ENCODE data around the gene GADD45B. TPM values are rescaled to one million over a fixed set of nuclear protein-coding genes. Genes with fewer than 3 reads are reported as not detected.

GADD45B gene, protein sequence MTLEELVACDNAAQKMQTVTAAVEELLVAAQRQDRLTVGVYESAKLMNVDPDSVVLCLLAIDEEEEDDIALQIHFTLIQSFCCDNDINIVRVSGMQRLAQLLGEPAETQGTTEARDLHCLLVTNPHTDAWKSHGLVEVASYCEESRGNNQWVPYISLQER
- 61.9 to 89.9 TPM (median 83.4 TPM) in 5 replicates for total RNA-seq (2022; extraction: Qiagen RNA extraction; ENCODE audit: low read depth)

DNA sequence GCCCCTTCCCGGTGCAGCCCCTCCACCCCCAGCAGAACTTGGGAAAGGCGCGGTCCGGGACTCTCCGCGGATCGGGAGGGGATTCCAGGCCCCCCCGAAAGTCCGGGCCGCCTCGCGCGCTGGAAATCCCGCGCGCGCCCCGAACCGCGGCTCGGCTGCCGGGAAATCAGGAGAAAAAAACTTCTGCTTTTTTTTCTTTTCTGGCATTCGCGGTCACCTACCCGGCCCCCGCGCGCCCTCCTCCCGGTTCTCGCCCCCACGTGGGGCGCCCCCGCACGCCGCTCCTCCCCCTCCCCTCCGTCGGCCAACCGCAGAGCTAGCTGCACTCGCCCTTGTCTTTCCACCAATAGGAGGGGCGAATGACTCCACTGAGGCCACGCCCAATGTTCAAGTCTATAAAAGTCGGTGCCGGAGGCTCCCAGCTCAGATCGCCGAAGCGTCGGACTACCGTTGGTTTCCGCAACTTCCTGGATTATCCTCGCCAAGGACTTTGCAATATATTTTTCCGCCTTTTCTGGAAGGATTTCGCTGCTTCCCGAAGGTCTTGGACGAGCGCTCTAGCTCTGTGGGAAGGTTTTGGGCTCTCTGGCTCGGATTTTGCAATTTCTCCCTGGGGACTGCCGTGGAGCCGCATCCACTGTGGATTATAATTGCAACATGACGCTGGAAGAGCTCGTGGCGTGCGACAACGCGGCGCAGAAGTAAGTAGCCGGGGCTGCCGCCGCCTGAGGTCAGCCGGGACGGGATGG, at the start of gene GADD45B:
TSS of gene GADD45B (plus strand) at position 426 of the 749 bp plus-strand sequence. CDS start at position 658, 232 bp downstream.

DNA sequence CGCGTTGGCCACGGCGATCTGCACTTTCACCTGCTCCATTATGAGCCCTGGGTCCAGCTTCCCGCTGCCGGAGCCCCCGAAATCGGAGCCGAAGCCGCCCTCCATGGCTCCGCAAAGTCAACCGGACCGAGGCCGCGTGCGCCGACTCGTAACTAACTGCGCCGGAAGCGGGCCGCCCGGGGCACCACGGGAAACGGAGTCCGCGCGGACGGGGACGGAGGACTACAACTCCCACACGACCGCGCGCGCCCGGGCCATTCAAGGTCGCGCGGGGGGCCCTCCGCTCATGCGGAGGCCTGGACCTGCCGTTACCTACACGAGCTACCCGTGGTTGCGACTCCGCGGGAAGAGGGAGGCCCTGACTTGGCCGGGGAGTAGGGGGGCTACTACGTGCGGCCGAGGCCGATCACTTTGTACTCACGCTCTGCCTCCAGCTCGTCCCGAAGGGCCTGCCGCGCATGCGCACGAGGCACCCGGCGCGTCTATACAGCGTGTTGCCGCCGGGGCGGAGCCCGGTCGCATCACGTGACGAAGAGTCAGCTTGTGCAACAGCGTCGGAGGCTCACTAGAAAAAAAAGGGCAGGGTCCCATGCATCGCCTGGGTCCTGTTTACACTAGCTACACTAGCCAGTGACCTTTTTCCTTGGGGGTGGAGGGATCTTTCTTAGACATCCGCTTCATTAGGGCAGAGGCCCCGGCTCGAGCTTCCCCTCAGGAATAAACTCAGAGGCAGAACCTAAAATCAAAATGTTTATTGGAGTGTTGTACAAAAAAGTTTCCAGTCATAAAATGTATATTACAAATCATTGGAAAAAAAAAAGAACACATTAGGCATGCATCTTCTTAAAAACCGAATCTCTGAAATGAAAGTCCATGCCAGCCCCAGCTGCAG, 48.3 kb upstream of the GADD45B start, which contains the start of gene TIMM13:
TSS of gene TIMM13 (minus strand) at position 158 of the 892 bp plus-strand sequence. CDS start at position 105, 53 bp downstream.

Other genes starting within 250 kb of the GADD45B start
- 43.2 to 57.5 TPM (median 52.7 TPM) in 5 replicates for gene PLEKHJ1, start 239.8 kb upstream of the GADD45B start, total RNA-seq (2022; extraction: Qiagen RNA extraction; ENCODE audit: low read depth)
- 60.9 to 73.1 TPM (median 68.7 TPM) in 5 replicates for gene SF3A2, start 239.3 kb upstream of the GADD45B start, total RNA-seq (2022; extraction: Qiagen RNA extraction; ENCODE audit: low read depth)
- gene AMH, start 226.8 kb upstream of the GADD45B start, total RNA-seq (2022; extraction: Qiagen RNA extraction; ENCODE audit: low read depth), result 7.4 to 17.2 TPM (median 15.2 TPM) in 5 replicates
- gene JSRP1, start 219.7 kb upstream of the GADD45B start, total RNA-seq (2022; extraction: Qiagen RNA extraction; ENCODE audit: low read depth), result 0.48 to 1.2 TPM (median 0.65 TPM) in 5 replicates
- 0.05 TPM in 1 of 5 replicates, not detected in the others for gene PEAK3, start 194.0 kb upstream of the GADD45B start, total RNA-seq (2022; extraction: Qiagen RNA extraction; ENCODE audit: low read depth)
- gene LINGO3, start 168.0 kb upstream of the GADD45B start, total RNA-seq (2022; extraction: Qiagen RNA extraction; ENCODE audit: low read depth), result not detected in 5 replicates
- 131 to 166 TPM (median 150 TPM) in 5 replicates for gene LSM7, start 147.5 kb upstream of the GADD45B start, total RNA-seq (2022; extraction: Qiagen RNA extraction; ENCODE audit: low read depth)
- gene SPPL2B, start 147.4 kb upstream of the GADD45B start, total RNA-seq (2022; extraction: Qiagen RNA extraction; ENCODE audit: low read depth), result 12.8 to 21.8 TPM (median 21.6 TPM) in 5 replicates
- 0.03 to 0.42 TPM in 2 of 5 replicates, not detected in the others for gene TMPRSS9, start 115.9 kb upstream of the GADD45B start, total RNA-seq (2022; extraction: Qiagen RNA extraction; ENCODE audit: low read depth)
- 64.3 to 136 TPM (median 113 TPM) in 5 replicates for gene TIMM13, start 48.5 kb upstream of the GADD45B start, total RNA-seq (2022; extraction: Qiagen RNA extraction; ENCODE audit: low read depth)
- gene LMNB2, start 19.2 kb upstream of the GADD45B start, total RNA-seq (2022; extraction: Qiagen RNA extraction; ENCODE audit: low read depth), result 63.6 to 85.8 TPM (median 74.4 TPM) in 5 replicates
- 0.05 to 0.08 TPM (median 0.06 TPM) in 4 of 5 replicates, not detected in the other for gene GNG7, start 226.6 kb downstream of the GADD45B start, total RNA-seq (2022; extraction: Qiagen RNA extraction; ENCODE audit: low read depth)
- gene DIRAS1, start 245.2 kb downstream of the GADD45B start, total RNA-seq (2022; extraction: Qiagen RNA extraction; ENCODE audit: low read depth), result 3.3 to 4.2 TPM (median 3.7 TPM) in 5 replicates